ENCODE measurements around the gene SPRY1.

SPRY1 gene

DNA sequence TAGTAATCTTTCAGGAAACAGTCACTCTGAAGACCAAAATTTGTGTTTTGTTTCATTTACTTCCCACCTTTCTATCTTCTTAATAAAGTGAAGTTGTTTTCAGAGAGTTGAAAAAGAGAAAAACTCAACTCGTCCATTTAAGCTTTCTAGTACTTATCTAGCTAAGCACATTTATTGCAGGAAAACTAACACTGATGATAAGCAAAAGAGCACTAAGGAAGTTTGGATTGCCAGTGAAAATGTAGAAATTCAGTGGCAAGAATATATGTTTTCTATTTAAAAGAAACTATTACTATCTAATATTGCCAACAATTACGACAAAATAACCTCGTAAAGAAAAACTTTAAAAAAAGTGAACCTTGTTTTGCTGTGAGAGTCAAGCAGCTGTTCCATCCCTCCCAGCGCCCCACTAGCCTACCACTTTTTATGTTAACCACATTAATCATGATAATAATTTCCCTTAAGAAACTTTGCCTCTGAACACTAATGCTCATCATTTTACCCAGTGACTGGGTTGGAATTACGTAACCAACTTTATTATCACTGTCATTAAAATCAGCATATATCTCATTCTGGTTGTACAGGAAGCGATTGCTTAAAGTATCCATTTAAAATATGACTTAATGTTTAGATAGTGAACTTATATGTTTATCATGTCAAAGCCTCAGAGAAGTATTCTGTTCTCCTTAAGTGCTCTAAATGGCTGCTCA, 24.8 kb downstream of the SPRY1 start:
- no peak overlapping the region for H3K4me3 ChIP-seq (ENCODE audit: low read length)
- no peaks in the 10 kb centered on the region for H3K36me3 ChIP-seq (replicated peaks; ENCODE audit: insufficient read depth, low read length)
- no peak overlapping the region for H3K4me2 ChIP-seq (ENCODE audit: low read depth, low read length)
- no peak overlapping the region for H3K27ac ChIP-seq (ENCODE audit: low read length)
- no peaks in the 10 kb centered on the region for H4K20me1 ChIP-seq (ENCODE audit: insufficient read depth, low read length)
- H3K9me3 ChIP-seq (replicated peaks; ENCODE audit: insufficient read depth, low read length): no peaks in the 10 kb centered on the region
- H3K79me2 ChIP-seq (ENCODE audit: low read length): no peaks in the 10 kb centered on the region
- TF ChIP-seq, protein P1, sequence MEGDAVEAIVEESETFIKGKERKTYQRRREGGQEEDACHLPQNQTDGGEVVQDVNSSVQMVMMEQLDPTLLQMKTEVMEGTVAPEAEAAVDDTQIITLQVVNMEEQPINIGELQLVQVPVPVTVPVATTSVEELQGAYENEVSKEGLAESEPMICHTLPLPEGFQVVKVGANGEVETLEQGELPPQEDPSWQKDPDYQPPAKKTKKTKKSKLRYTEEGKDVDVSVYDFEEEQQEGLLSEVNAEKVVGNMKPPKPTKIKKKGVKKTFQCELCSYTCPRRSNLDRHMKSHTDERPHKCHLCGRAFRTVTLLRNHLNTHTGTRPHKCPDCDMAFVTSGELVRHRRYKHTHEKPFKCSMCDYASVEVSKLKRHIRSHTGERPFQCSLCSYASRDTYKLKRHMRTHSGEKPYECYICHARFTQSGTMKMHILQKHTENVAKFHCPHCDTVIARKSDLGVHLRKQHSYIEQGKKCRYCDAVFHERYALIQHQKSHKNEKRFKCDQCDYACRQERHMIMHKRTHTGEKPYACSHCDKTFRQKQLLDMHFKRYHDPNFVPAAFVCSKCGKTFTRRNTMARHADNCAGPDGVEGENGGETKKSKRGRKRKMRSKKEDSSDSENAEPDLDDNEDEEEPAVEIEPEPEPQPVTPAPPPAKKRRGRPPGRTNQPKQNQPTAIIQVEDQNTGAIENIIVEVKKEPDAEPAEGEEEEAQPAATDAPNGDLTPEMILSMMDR (IDR thresholded peaks at IDR 0.05; ENCODE audit: low read length): no peak
- TF ChIP-seq EZH2phosphoT487 (IDR thresholded peaks at IDR 0.05; ENCODE audit: low read length): no peak
- no peak for TF ChIP-seq EZH2 (optimal IDR thresholded peaks at IDR 0.05; ENCODE audit: low read depth, low read length)
- H3K4me1 ChIP-seq (ENCODE audit: low read length): peaks cover 39% of the 10 kb centered on the region
- no peak overlapping the region for H3K9ac ChIP-seq (ENCODE audit: low read length)
- H2AFZ ChIP-seq (ENCODE audit: low read length): no peak overlapping the region
- peaks cover 22% of the 10 kb centered on the region for H3F3A ChIP-seq (ENCODE audit: insufficient read depth, low read length)
- H3K27me3 ChIP-seq (replicated peaks; ENCODE audit: insufficient read depth, low read length): no peaks in the 10 kb centered on the region
- DNase-seq: no peak
- no peaks in the 10 kb centered on the region for H3K9me2 ChIP-seq (replicated peaks; ENCODE audit: insufficient read depth, low read length)

DNA sequence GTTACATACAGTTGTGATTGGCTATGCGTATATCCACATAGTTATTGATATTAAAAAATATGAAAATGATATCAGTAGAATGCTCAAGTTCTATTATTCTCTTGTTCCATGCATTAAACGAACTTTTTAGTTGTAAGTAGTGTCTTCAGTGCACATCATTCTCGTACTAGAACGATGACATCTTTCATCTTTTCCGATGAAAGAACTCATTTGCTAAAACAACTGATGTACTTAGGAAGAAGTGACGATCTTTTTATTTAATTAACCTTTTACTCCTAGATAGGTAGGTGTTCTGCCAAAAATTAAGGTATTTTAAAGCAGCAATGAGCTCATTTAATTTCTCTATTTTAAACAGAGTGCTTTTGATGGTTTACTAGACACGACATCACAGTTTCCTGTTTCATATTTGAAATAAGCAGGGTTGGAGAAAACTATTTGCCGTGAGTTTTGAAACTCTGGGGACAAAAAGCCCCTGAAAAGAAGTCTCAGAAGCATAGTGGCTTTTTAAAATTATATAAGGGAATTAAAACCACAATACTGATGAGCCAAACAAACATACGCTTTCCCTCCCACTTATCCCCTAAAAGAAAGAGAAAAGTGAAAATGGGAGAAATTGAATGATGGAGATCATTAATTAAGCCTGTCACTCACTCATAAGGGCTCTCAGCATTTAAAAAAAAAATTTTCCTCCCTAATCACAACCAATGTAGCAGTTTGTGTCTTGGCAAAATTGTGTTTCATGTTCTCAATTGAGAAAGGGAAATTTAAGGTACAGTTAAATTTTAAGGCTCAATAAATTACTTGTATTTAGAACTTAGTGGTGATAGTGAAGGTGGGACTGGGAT, 25.6 kb downstream of the SPRY1 start:
- Histone ChIP-seq H4K20me1 (ENCODE audit: insufficient read depth, low read length) (no peaks in the 10 kb centered on the region), H3K9me3 (replicated peaks; ENCODE audit: insufficient read depth, low read length) (no peaks in the 10 kb centered on the region), H3K9ac (ENCODE audit: low read length) (no peak overlapping the region), H3K4me3 (ENCODE audit: low read length) (no peak overlapping the region; the same call in 1 of the 2 replicates), H3K27me3 (replicated peaks; ENCODE audit: insufficient read depth, low read length) (no peaks in the 10 kb centered on the region), H3K27ac (ENCODE audit: low read length) (no peak overlapping the region; the same call in 1 of the 2 replicates), H3K36me3 (replicated peaks; ENCODE audit: insufficient read depth, low read length) (no peaks in the 10 kb centered on the region), H3K9me2 (replicated peaks; ENCODE audit: insufficient read depth, low read length) (no peaks in the 10 kb centered on the region), H3K79me2 (ENCODE audit: low read length) (no peaks in the 10 kb centered on the region), H2AFZ (ENCODE audit: low read length) (no peak overlapping the region), H3F3A (ENCODE audit: insufficient read depth, low read length) (peaks cover 22% of the 10 kb centered on the region), H3K4me2 (ENCODE audit: low read depth, low read length) (peak overlapping the region; percentile 60), H3K4me1 (ENCODE audit: low read length) (peaks cover 35% of the 10 kb centered on the region)
- TF ChIP-seq, protein P1 (IDR thresholded peaks at IDR 0.05; ENCODE audit: low read length): no peak
- TF ChIP-seq EZH2 (optimal IDR thresholded peaks at IDR 0.05; ENCODE audit: low read depth, low read length) (no peak), EZH2phosphoT487 (IDR thresholded peaks at IDR 0.05; ENCODE audit: low read length) (no peak)
- DNase-seq: peak; percentile 66

DNA sequence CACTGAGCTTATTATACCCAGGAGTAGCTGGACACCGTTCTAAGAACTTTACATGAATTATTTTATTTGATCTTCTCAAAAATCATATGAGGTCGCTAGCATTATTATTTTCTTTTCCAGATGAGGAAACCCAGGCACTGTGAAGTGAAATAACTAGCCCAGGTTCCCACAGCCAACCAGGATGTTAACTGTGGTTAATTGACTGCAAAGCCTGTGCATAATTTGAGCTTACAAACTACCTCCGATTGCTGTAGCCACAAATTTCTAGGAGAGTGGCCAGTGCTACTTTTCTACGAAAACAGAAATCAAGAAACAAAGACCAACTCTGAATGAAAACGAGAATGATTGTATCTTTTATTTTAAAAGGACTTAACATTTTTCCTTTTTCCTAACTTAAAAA, 27.2 kb downstream of the SPRY1 start:
- H3K36me3 ChIP-seq (replicated peaks; ENCODE audit: insufficient read depth, low read length): no peaks in the 10 kb centered on the region
- H3K27ac ChIP-seq (ENCODE audit: low read length): no peak overlapping the region
- H3K9ac ChIP-seq (ENCODE audit: low read length): no peak overlapping the region
- H2AFZ ChIP-seq (ENCODE audit: low read length): no peak overlapping the region
- peaks cover 10% of the 10 kb centered on the region for H3F3A ChIP-seq (ENCODE audit: insufficient read depth, low read length)
- no peak for DNase-seq
- no peak overlapping the region for H3K4me3 ChIP-seq (ENCODE audit: low read length)
- no peak overlapping the region for H3K4me2 ChIP-seq (ENCODE audit: low read depth, low read length)
- no peaks in the 10 kb centered on the region for H3K9me2 ChIP-seq (replicated peaks; ENCODE audit: insufficient read depth, low read length)
- no peaks in the 10 kb centered on the region for H4K20me1 ChIP-seq (ENCODE audit: insufficient read depth, low read length)
- peaks cover 21% of the 10 kb centered on the region for H3K4me1 ChIP-seq (ENCODE audit: low read length)
- TF ChIP-seq EZH2phosphoT487 (IDR thresholded peaks at IDR 0.05; ENCODE audit: low read length): no peak
- TF ChIP-seq, protein P1 (IDR thresholded peaks at IDR 0.05; ENCODE audit: low read length): no peak
- TF ChIP-seq EZH2 (optimal IDR thresholded peaks at IDR 0.05; ENCODE audit: low read depth, low read length): no peak
- H3K9me3 ChIP-seq (replicated peaks; ENCODE audit: insufficient read depth, low read length): no peaks in the 10 kb centered on the region
- no peaks in the 10 kb centered on the region for H3K79me2 ChIP-seq (ENCODE audit: low read length)
- H3K27me3 ChIP-seq (replicated peaks; ENCODE audit: insufficient read depth, low read length): no peaks in the 10 kb centered on the region

Data from MM.1S (cell line).